GM23338 (cell line): ENCODE measurements around the gene SEC61A1. TPM values are rescaled to one million over a fixed set of nuclear protein-coding genes. Genes with fewer than 3 reads are reported as not detected.

Experiments
- ATAC-seq: fragments of 200-7000 bp; cut with Tn5 transposase; 3 replicates; pipeline ENCODE4 v1.9.1; 2020
- DNase-seq: peaks from one replicate; pipeline ENCODE4 v3.0.0-alpha.2; 2015; ENCODE audit warnings: low spot score
- H2AFZ ChIP-seq: fragments of 200-600 bp; sonication (generic); 2 replicates; pipeline ENCODE4 v1.8.0; 2016; ENCODE audit warnings: antibody characterized with exemption, mild to moderate bottlenecking, moderate library complexity
- H3F3A ChIP-seq: fragments of 200-600 bp; sonication (generic); replicated peaks from 2 replicates; pipeline ENCODE4 v1.8.0; 2017; ENCODE audit warnings: antibody characterized with exemption, mixed run types, low read depth
- H3K27ac ChIP-seq: fragments of 200-600 bp; sonication (generic); 2 replicates; pipeline ENCODE4 v1.6.1; 2016; ENCODE audit warnings: low read depth
- H3K27me3 ChIP-seq: fragments of 200-600 bp; sonication (generic); 2 replicates; pipeline ENCODE4 v1.8.0; 2016; ENCODE audit warnings: mild to moderate bottlenecking, mixed run types, moderate library complexity; ENCODE audit not compliant: insufficient read depth
- H3K36me3 ChIP-seq: fragments of 200-600 bp; sonication (generic); 2 replicates; pipeline ENCODE4 v1.8.0; 2016; ENCODE audit warnings: mild to moderate bottlenecking; ENCODE audit not compliant: insufficient read depth
- H3K4me1 ChIP-seq: fragments of 200-600 bp; sonication (generic); 2 replicates; pipeline ENCODE4 v1.8.0; 2016; ENCODE audit warnings: mild to moderate bottlenecking, moderate library complexity; ENCODE audit not compliant: insufficient read depth
- H3K4me2 ChIP-seq: fragments of 200-600 bp; sonication (generic); 2 replicates; pipeline ENCODE4 v1.7.1; 2017; ENCODE audit warnings: mixed run types
- H3K4me3 ChIP-seq: fragments of 200-600 bp; sonication (generic); 2 replicates; pipeline ENCODE4 v1.6.1; 2016; ENCODE audit warnings: mixed run types
- H3K79me2 ChIP-seq: fragments of 200-600 bp; sonication (generic); replicated peaks from 2 replicates; pipeline ENCODE4 v1.8.0; 2017; ENCODE audit warnings: mild to moderate bottlenecking; ENCODE audit not compliant: insufficient read depth
- H3K9me2 ChIP-seq: fragments of 200-600 bp; sonication (generic); 2 replicates; pipeline ENCODE4 v1.8.0; 2017; ENCODE audit not compliant: insufficient read depth
- H4K20me1 ChIP-seq: fragments of 200-600 bp; sonication (generic); replicated peaks from 2 replicates; pipeline ENCODE4 v1.8.0; 2017; ENCODE audit warnings: mild to moderate bottlenecking; ENCODE audit not compliant: insufficient read depth
- H3K27ac Mint-ChIP-seq: 2 replicates; pipeline ENCODE4 v1.8.0; 2020; ENCODE audit warnings: inconsistent platforms, mild to moderate bottlenecking, moderate library complexity, mixed read lengths
- H3K27me3 Mint-ChIP-seq: 3 replicates; pipeline ENCODE4 v1.8.0; 2022; ENCODE audit warnings: low read depth, mild to moderate bottlenecking, moderate library complexity, mixed read lengths, inconsistent platforms; ENCODE audit not compliant: insufficient read depth, poor library complexity
- H3K36me3 Mint-ChIP-seq: 3 replicates; pipeline ENCODE4 v1.8.0; 2021; ENCODE audit warnings: low read depth, mild to moderate bottlenecking, inconsistent platforms, moderate library complexity, mixed read lengths
- H3K4me1 Mint-ChIP-seq: 3 replicates; pipeline ENCODE4 v1.8.0; 2020; ENCODE audit warnings: mild to moderate bottlenecking, inconsistent platforms, mixed read lengths
- H3K4me3 Mint-ChIP-seq: 3 replicates; pipeline ENCODE4 v1.8.0; 2021; ENCODE audit warnings: moderate library complexity, mild to moderate bottlenecking, inconsistent platforms, mixed read lengths
- H3K9me3 Mint-ChIP-seq: 3 replicates; pipeline ENCODE4 v1.8.0; 2020; ENCODE audit warnings: moderate library complexity, mild to moderate bottlenecking, inconsistent platforms, mixed read lengths
- CREB1 ChIP-seq: fragments of 250-450 bp; sonication (Bioruptor Pico); IDR thresholded peaks from 2 replicates; pipeline ENCODE4 v1.5.0; 2020; ENCODE audit warnings: low read depth, mild to moderate bottlenecking, moderate library complexity
- EZH2 ChIP-seq: fragments of 200-600 bp; sonication (generic); IDR thresholded peaks from one replicate; pipeline ENCODE4 v1.8.0; 2017; ENCODE audit warnings: antibody characterized with exemption, mild to moderate bottlenecking, low read depth; ENCODE audit not compliant: unreplicated experiment
- NANOG ChIP-seq: IDR thresholded peaks from 2 replicates; pipeline ENCODE4 v1.6.1; 2016; ENCODE audit warnings: antibody characterized with exemption, borderline replicate concordance
- POLR2AphosphoS5 ChIP-seq: IDR thresholded peaks from 2 replicates; pipeline ENCODE4 v1.6.1; 2016; ENCODE audit warnings: antibody characterized with exemption, low read depth
- STAT1 ChIP-seq: IDR thresholded peaks from one replicate; pipeline ENCODE4 v1.6.1; 2016; ENCODE audit warnings: antibody characterized with exemption; ENCODE audit not compliant: unreplicated experiment
- ZNF114 ChIP-seq: fragments of 250-450 bp; sonication (Bioruptor Pico); IDR thresholded peaks from 2 replicates; pipeline ENCODE4 v1.5.0; 2020; ENCODE audit warnings: mild to moderate bottlenecking, moderate library complexity
- polyA plus RNA-seq: library from polyadenylated mRNA; unstranded; fragments of >200 nt; fragmentation: Nextera tagmentation; extraction: Ambion mirVana; gene quantifications from 2 replicates; pipeline ENCODE4 v1.2.1, GENCODE V29; 2016
- total RNA-seq: library from RNA; depleted of rRNA; stranded (reverse); fragments of >200 nt; shearing (Covaris generic); gene quantifications from 2 replicates; pipeline ENCODE4 v1.2.3, GENCODE V29; 2014
- TF ChIP-seq, protein P1 (sequence below): fragments of 250-450 bp; sonication (Bioruptor Pico); IDR thresholded peaks from 2 replicates; pipeline ENCODE4 v1.5.0; 2020; ENCODE audit warnings: mild to moderate bottlenecking, moderate library complexity
- TF ChIP-seq, protein P2 (sequence below), 2 experiments: fragments of 200-600 bp in 1 of 2; sonication (generic) in 1 of 2; conservative IDR thresholded peaks; 2 replicates each; pipeline versions ENCODE4 v1.5.1 to v1.6.1; 2016 to 2017; ENCODE audit warnings: antibody characterized with exemption in 2 of 2, low read depth in 2 of 2, mild to moderate bottlenecking in 2 of 2, moderate library complexity in 1 of 2

The SEC61A1 gene
- total and polyA plus RNA-seq, 2 experiments from 2014 or later = 44.8 to 184 TPM

GRCh38 chr3:128064962-128065361, 12.7 kb downstream of the SEC61A1 start (continued):
- TF ChIP-seq, protein P1, sequence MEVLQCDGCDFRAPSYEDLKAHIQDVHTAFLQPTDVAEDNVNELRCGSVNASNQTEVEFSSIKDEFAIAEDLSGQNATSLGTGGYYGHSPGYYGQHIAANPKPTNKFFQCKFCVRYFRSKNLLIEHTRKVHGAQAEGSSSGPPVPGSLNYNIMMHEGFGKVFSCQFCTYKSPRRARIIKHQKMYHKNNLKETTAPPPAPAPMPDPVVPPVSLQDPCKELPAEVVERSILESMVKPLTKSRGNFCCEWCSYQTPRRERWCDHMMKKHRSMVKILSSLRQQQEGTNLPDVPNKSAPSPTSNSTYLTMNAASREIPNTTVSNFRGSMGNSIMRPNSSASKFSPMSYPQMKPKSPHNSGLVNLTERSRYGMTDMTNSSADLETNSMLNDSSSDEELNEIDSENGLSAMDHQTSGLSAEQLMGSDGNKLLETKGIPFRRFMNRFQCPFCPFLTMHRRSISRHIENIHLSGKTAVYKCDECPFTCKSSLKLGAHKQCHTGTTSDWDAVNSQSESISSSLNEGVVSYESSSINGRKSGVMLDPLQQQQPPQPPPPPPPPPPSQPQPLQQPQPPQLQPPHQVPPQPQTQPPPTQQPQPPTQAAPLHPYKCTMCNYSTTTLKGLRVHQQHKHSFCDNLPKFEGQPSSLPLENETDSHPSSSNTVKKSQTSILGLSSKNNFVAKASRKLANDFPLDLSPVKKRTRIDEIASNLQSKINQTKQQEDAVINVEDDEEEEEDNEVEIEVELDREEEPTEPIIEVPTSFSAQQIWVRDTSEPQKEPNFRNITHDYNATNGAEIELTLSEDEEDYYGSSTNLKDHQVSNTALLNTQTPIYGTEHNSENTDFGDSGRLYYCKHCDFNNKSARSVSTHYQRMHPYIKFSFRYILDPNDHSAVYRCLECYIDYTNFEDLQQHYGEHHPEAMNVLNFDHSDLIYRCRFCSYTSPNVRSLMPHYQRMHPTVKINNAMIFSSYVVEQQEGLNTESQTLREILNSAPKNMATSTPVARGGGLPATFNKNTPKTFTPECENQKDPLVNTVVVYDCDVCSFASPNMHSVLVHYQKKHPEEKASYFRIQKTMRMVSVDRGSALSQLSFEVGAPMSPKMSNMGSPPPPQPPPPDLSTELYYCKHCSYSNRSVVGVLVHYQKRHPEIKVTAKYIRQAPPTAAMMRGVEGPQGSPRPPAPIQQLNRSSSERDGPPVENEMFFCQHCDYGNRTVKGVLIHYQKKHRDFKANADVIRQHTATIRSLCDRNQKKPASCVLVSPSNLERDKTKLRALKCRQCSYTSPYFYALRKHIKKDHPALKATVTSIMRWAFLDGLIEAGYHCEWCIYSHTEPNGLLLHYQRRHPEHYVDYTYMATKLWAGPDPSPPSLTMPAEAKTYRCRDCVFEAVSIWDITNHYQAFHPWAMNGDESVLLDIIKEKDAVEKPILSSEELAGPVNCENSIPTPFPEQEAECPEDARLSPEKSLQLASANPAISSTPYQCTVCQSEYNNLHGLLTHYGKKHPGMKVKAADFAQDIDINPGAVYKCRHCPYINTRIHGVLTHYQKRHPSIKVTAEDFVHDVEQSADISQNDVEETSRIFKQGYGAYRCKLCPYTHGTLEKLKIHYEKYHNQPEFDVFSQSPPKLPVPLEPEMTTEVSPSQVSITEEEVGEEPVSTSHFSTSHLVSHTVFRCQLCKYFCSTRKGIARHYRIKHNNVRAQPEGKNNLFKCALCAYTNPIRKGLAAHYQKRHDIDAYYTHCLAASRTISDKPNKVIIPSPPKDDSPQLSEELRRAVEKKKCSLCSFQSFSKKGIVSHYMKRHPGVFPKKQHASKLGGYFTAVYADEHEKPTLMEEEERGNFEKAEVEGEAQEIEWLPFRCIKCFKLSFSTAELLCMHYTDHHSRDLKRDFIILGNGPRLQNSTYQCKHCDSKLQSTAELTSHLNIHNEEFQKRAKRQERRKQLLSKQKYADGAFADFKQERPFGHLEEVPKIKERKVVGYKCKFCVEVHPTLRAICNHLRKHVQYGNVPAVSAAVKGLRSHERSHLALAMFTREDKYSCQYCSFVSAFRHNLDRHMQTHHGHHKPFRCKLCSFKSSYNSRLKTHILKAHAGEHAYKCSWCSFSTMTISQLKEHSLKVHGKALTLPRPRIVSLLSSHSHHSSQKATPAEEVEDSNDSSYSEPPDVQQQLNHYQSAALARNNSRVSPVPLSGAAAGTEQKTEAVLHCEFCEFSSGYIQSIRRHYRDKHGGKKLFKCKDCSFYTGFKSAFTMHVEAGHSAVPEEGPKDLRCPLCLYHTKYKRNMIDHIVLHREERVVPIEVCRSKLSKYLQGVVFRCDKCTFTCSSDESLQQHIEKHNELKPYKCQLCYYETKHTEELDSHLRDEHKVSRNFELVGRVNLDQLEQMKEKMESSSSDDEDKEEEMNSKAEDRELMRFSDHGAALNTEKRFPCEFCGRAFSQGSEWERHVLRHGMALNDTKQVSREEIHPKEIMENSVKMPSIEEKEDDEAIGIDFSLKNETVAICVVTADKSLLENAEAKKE (CRISPR knock-in tag) = no peak

DNA sequence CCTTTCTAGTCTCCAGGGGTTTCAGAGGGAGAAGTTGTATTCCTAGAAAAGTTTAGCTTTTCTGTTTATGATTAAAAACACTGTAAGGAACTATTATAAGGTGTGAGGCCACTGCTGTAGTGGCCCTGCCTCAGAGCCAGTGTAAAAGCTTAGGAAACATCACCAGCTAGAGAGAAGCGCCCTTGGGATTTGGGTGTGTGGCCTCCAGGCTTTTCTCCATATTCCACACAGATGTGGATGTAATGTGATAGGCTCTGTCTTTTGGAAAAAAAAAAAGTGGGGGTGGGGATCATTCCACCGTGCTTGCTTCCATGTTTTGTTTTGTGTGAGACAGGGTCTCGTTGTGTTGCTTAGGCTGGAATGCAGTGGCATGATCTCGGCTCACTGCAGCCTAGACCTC, 13.9 kb downstream of the SEC61A1 start:
- Histone ChIP-seq H3K4me3 (no peak overlapping the region), H3K4me2 (no peak overlapping the region), H3K27me3 (no peaks in the 10 kb centered on the region), H2AFZ (no peak overlapping the region), H3K9me2 (no peaks in the 10 kb centered on the region), H3K79me2 (no peaks in the 10 kb centered on the region), H3K36me3 (peaks cover 82% of the 10 kb centered on the region), H3K27ac (no peak overlapping the region), H4K20me1 (peaks cover 18% of the 10 kb centered on the region), H3K4me1 (no peaks in the 10 kb centered on the region), H3F3A (0 out of 2 replicates have a peak, but pooled peaks cover 6% of the 10 kb centered on the region)
- no peak for ATAC-seq
- H3K4me1 Mint-ChIP-seq = no peaks in the 10 kb centered on the region; the same call in 2 of the 3 replicates
- H3K36me3 Mint-ChIP-seq = peaks cover 95% of the 10 kb centered on the region
- peaks cover 7% of the 10 kb centered on the region for H3K27me3 Mint-ChIP-seq
- H3K4me3 Mint-ChIP-seq = no peak overlapping the region
- H3K27ac Mint-ChIP-seq = no peak overlapping the region
- DNase-seq = no peak
- no peaks in the 10 kb centered on the region for H3K9me3 Mint-ChIP-seq
- no peak for TF ChIP-seq CREB1 (CRISPR knock-in tag)
- no peak for TF ChIP-seq POLR2AphosphoS5
- TF ChIP-seq, protein P1 (CRISPR knock-in tag) = no peak
- TF ChIP-seq, protein P2, sequence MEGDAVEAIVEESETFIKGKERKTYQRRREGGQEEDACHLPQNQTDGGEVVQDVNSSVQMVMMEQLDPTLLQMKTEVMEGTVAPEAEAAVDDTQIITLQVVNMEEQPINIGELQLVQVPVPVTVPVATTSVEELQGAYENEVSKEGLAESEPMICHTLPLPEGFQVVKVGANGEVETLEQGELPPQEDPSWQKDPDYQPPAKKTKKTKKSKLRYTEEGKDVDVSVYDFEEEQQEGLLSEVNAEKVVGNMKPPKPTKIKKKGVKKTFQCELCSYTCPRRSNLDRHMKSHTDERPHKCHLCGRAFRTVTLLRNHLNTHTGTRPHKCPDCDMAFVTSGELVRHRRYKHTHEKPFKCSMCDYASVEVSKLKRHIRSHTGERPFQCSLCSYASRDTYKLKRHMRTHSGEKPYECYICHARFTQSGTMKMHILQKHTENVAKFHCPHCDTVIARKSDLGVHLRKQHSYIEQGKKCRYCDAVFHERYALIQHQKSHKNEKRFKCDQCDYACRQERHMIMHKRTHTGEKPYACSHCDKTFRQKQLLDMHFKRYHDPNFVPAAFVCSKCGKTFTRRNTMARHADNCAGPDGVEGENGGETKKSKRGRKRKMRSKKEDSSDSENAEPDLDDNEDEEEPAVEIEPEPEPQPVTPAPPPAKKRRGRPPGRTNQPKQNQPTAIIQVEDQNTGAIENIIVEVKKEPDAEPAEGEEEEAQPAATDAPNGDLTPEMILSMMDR (conservative IDR thresholded peaks at IDR 0.05; ENCODE audit: low read depth in 2 of 2) = no peak
- no peak for TF ChIP-seq EZH2
- no peak for TF ChIP-seq NANOG
- TF ChIP-seq ZNF114 (CRISPR knock-in tag) = no peak
- TF ChIP-seq STAT1 = no peak
